Stimulated activated CD4-positive, alpha-beta T cell treated with anti-CD3 and anti-CD28 coated beads, Interleukin-1b, Interleukin-23, amount 100 ng/mL, for 1 hour (primary cell): ENCODE results near the gene PAX4.

Experiments
- DNase-seq, 2 donors: peaks; one replicate each; pipeline ENCODE4 v3.0.0-alpha.2; 2020; ENCODE audit warnings: low read depth in 2 of 2

The PAX4 gene

DNA sequence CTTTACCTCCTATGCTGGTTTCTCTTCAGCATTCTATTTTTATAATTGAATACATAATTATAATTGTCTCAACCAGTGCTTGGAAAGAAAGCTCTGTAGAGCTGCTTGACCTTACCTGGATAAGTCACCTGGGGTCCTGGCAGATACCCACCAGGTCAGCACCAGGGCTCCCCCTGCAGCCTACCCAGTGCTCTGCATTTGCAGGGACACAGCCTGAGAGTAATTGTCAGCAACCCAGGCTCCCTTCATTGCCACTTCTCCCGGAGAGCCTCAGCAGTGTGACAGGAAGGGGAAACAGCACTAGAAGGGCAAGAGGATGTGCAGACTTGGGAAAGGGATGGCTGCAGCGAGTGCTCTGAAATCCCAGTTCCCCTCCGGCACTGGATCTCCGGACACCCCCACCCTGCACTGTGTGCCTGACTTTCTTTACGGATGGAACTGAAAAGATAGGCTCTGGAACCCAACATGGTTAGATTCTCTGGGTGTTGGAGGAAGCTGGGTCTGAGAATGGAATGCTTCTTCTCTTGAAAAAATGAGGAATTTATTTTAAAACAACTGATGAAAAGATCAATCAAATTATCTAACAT is 11.4 kb upstream of the PAX4 start:
- no peak for DNase-seq

GRCh38 chr7:127628445-127628844 is 10.5 kb upstream of the PAX4 start:
- DNase-seq: no peak

GRCh38 chr7:127625331-127625730 is 7.4 kb upstream of the PAX4 start:
- DNase-seq: no peak

DNA sequence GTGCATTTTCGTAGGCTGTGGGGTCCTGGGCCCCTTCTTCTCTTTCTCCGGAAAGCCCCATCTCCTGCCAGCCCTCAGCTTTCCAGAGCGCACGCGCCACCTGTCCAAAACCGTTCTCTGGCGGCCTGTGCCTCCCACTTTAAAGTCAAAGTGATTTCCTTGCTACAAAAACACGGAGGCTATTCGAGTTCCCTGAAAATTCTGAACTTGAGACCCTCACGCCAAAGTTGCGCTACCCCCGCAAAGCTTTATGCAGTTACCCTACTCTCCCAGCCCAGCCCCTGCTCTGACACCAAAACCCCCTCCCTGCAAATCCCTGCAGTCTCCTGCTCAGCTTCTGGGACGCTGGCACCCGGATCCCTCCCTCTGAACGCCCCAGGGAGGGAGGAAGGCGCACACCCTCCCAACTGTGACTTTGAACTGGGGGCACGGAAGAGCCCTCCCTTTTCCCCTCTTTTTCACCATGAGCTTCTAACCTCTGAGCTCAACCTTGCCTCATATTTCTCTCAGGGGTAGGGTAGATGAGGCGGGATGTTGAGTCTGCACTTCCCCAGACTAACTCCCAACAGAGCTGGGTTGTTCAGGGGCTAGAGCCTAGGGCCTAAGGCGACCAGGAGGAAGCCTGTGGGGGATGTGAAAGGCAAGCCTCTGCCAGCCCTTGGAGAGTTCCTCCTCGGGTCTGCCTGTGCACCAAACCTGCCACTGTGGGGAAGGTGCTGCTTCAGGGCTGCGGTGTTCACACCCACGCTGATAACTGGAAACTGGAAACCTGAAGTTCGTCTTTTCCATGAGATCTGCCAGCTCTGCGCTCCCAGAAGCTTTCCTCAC is 2.7 kb upstream of the PAX4 start:
- DNase-seq: no peak

DNA sequence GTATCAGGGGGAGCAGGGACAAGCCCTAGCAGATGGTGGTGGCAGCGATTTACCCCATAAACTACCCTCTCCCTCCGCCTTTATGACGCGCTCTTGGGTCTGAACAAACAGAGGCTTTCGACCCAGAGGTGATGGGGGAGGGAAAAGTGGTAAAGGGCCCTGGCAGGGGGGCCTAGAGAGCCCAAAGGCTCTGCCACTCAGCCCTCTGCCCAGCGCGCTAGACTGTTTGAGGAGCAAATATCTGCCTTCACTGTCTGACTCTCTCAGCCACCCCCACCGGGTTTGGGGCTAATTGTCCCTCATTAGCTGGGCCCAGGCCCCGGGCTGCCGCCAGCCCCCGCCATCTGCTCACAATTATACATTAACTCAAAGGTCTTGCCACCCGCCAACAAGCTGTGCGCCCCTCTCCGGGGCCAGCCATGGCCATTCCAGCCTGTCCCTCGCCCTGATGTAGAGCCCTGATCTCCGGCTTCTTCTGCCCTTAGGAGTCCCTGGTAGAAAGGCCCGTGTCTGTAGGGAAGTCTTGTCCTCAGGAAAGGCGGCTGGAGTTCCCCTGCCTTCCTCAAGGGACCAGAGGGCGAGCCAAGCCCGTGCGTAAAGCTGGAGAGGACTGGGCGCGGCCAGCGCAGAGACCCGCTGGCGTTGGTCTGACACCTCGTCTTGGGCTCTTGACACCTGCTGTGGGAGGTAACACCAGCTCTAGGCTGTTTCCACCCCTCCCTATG is 1.9 kb upstream of the PAX4 start:
- DNase-seq: no peak

- no peak for DNase-seq
Observed at GRCh38 chr7:127618775-127619174, 833 bp upstream of the PAX4 start.

DNA sequence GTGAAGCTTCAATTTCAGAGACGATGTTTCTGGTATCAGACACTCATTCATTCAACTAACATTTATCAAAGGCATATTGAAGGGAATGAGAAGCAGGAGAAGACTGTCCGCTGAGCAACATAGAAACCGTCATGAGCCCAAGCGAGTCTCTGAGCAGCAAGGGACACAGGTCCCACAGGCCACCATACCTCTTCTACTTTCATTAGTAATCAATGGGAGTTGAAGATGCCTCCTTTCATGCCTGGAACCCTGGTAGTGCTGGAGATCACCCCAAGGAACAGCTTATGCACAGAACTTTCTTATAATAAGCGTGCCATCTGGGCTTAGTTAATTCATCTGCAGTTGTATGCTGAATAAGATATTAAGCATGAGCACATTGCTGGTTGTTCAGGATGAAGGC is 1.2 kb downstream of the PAX4 start:
- DNase-seq: no peak

- no peak for DNase-seq
Observed at GRCh38 chr7:127612263-127612662, 5.7 kb downstream of the PAX4 start.

- DNase-seq: no peak
Observed at GRCh38 chr7:127609297-127609696, 8.6 kb downstream of the PAX4 start.

- no peak for DNase-seq
Observed at GRCh38 chr7:127608446-127608845, 9.5 kb downstream of the PAX4 start.

- DNase-seq: no peak
Observed at GRCh38 chr7:127600885-127601284, 17.1 kb downstream of the PAX4 start.

DNA sequence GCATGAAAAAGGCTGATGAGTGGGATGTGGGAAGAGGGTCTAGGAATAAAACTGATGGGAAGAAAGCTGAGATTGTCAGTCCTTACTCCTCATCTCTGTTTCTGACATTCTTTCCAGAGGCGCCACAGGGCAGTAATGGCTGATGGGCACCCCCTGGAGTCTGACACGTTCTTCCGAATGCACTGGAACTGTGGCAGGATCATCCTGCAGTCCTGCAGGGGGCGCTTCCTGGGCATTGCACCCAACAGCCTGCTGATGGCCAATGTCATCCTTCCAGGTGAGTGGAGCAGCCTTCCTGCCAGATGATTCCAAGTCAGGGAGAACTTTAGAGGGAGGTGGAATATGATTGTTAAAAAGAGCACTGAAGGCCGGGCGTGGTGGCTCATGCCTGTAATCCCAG is 19.6 kb downstream of the PAX4 start:
- no peak for DNase-seq

GRCh38 chr7:127595737-127596136 is 22.2 kb downstream of the PAX4 start:
- DNase-seq: no peak

GRCh38 chr7:127594490-127594889 is 23.5 kb downstream of the PAX4 start:
- no peak for DNase-seq

GRCh38 chr7:127592550-127592949 is 25.4 kb downstream of the PAX4 start:
- no peak for DNase-seq

- no peak for DNase-seq
Observed at GRCh38 chr7:127591591-127591990, 26.4 kb downstream of the PAX4 start.

DNA sequence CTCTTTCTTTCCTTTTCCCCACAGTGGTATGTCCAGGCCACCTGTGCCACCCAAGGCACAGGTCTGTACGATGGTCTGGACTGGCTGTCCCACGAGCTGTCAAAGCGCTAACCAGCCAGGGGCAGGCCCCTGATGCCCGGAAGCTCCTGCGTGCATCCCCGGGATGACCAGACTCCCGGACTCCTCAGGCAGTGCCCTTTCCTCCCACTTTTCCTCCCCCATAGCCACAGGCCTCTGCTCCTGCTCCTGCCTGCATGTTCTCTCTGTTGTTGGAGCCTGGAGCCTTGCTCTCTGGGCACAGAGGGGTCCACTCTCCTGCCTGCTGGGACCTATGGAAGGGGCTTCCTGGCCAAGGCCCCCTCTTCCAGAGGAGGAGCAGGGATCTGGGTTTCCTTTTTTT is 26.8 kb downstream of the PAX4 start:
- DNase-seq: no peak

DNA sequence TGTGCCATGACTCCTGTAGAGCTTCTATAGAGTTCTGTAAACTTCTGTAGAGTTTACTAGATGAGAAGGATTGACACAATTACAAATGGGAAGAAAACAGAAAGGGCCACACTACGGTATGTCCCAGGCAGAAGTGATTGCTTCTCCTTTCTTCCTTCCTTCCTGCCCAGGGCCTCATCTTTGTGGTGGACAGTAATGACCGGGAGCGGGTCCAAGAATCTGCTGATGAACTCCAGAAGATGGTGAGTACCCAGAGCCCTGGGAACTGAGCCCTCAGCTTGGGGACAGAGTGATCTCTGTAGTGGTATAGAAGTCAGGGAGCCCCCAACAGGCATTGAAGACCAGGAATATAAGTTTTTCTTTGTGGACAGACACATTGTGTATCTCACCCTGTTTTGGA is 28.0 kb downstream of the PAX4 start:
- DNase-seq: no peak

GRCh38 chr7:127588697-127589482 is 29.1 kb downstream of the PAX4 start:
- no peak for DNase-seq

DNA sequence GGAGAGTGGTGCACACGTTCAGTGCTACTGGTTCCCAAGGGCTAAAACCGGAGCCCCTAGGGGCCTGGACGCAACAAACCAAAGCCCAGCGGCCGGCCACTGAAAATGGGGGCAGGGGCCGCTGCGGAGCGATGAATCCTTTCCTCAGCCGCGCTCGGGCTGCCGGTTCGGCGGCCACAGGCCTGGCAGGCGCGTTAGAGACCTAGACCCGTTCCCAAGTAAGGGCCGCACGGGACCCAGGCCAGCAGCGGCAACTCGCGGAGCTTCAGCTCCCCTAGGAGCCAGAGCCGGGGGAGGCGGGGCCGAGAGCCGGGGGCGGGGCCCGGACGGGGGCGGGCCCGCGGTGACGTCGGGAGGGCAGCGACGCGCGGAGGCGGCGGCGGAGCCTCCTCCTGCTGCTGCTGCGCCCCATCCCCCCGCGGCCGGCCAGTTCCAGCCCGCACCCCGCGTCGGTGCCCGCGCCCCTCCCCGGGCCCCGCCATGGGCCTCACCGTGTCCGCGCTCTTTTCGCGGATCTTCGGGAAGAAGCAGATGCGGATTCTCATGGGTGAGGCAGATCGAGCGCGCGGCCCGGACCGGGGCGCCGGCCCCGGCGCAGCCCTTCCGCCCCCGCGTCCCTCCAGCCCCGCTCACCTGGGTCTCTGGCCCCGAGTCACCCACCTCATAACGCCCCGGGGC is 29.8 kb downstream of the PAX4 start, which contains the start of gene ARF5:
Gene ARF5, plus strand, starts transcription at position 393 of the 678 bp plus-strand sequence. Its CDS starts 88 bp downstream, at position 481.
- peak; percentile 65 to 88 for DNase-seq

DNA sequence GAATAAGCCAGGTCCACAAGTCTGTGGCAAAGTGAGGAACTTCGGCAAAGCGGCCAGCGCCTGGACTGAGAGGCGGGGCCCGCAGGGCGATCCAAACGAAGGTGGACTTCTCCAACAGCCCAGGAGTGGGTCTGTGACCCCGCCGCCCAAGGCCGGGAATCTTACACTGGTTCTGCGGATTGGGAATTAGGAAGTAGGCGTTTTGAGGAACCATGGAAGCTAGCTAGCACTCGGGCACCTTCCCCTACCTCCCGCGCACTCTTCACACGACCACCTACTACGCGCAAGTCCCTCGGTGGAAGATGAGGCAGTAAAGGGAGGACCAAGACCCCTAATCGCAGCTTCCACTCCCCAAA is 30.3 kb downstream of the PAX4 start:
- DNase-seq: no peak

DNA sequence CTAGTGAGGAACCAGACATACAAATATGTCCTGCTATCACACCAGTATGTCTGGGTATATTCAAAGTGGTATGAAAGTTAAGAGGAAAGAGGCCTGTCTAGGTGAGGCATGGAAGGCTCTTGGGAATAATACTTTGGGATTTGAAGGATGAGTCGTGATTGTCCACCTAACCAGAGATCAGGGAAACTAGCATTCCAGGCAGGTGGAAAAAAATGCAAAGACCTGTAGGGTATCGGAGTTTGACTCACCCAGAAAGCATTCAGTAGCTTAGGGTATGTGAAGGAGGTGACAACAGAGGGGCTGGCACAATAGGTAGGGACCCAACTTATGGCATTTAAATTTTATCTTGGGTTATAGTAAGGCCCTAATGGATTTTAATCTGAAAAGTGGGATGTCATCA is 31.6 kb downstream of the PAX4 start:
- DNase-seq: no peak
